ENCODE data around the gene YBEY.
A peak's percentile ranks its signal among the peaks of the same experiment; 100 is the strongest.

Gene YBEY

DNA sequence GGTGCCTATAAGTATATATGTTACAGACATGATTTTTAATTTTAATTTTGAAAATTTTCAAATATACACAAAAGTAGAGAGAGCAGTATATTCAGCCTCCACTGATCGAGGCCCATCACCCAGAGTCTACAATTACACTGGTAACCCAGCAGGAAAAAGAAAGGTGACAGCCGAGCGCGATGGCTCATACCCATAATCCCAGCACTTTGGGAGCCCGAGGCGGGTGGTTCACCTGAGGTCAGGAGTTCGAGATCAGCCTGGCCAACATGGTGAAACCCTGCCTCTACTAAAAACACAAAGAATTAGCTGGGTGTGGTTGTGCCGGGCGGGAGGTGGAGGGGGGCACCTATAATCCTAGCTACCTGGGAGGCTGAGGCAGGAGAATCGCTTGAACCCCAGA, 1.4 kb downstream of the YBEY start:
- H3F3A ChIP-seq (ENCODE audit: insufficient read depth), result peaks cover 16% of the 10 kb centered on the region; the same call in 1 of the 2 replicates
- peak overlapping the region; percentile 83 for H3K4me3 ChIP-seq (ENCODE audit: insufficient read depth, low read length, poor library complexity, severe bottlenecking)
- no peaks in the 10 kb centered on the region for H4K20me1 ChIP-seq (ENCODE audit: low read depth, low read length)
- H3K27ac ChIP-seq (ENCODE audit: low read depth, low read length), result peak overlapping the region; percentile 69; the same call in 1 of the 2 replicates
- H2AFZ ChIP-seq (ENCODE audit: low read depth, low read length, severe bottlenecking), result no peak overlapping the region
- H3K27me3 ChIP-seq (ENCODE audit: low read length), result no peaks in the 10 kb centered on the region
- H3K36me3 ChIP-seq (ENCODE audit: low read length), result peaks cover 9% of the 10 kb centered on the region; the same call in 1 of the 2 replicates
- peak overlapping the region; percentile 91 for H3K9ac ChIP-seq (ENCODE audit: low read length)
- no peaks in the 10 kb centered on the region for H3K9me3 ChIP-seq (ENCODE audit: insufficient read depth, low read length)
- H3K79me2 ChIP-seq (ENCODE audit: insufficient read depth, low read length), result peaks cover 60% of the 10 kb centered on the region
- H3K4me2 ChIP-seq (ENCODE audit: low read depth, low read length, poor library complexity, severe bottlenecking), result peak overlapping the region; percentile 86
- TF ChIP-seq, protein P1, sequence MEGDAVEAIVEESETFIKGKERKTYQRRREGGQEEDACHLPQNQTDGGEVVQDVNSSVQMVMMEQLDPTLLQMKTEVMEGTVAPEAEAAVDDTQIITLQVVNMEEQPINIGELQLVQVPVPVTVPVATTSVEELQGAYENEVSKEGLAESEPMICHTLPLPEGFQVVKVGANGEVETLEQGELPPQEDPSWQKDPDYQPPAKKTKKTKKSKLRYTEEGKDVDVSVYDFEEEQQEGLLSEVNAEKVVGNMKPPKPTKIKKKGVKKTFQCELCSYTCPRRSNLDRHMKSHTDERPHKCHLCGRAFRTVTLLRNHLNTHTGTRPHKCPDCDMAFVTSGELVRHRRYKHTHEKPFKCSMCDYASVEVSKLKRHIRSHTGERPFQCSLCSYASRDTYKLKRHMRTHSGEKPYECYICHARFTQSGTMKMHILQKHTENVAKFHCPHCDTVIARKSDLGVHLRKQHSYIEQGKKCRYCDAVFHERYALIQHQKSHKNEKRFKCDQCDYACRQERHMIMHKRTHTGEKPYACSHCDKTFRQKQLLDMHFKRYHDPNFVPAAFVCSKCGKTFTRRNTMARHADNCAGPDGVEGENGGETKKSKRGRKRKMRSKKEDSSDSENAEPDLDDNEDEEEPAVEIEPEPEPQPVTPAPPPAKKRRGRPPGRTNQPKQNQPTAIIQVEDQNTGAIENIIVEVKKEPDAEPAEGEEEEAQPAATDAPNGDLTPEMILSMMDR (IDR thresholded peaks at IDR 0.05; ENCODE audit: insufficient read depth, low read length, poor library complexity, severe bottlenecking), result no peak
- no peak for TF ChIP-seq EZH2phosphoT487 (conservative IDR thresholded peaks at IDR 0.05; ENCODE audit: low read length)
- H3K9me2 ChIP-seq (replicated peaks; ENCODE audit: insufficient read depth, low read length), result no peaks in the 10 kb centered on the region

- peaks cover 16% of the 10 kb centered on the region; the same call in 1 of the 2 replicates for H3F3A ChIP-seq (ENCODE audit: insufficient read depth)
- no peaks in the 10 kb centered on the region for H3K9me2 ChIP-seq (replicated peaks; ENCODE audit: insufficient read depth, low read length)
- no peaks in the 10 kb centered on the region for H3K9me3 ChIP-seq (ENCODE audit: insufficient read depth, low read length)
- no peak overlapping the region for H3K4me2 ChIP-seq (ENCODE audit: low read depth, low read length, poor library complexity, severe bottlenecking)
- H4K20me1 ChIP-seq (ENCODE audit: low read depth, low read length), result no peaks in the 10 kb centered on the region
- H3K4me3 ChIP-seq (ENCODE audit: insufficient read depth, low read length, poor library complexity, severe bottlenecking), result no peak overlapping the region
- H2AFZ ChIP-seq (ENCODE audit: low read depth, low read length, severe bottlenecking), result no peak overlapping the region
- no peak overlapping the region for H3K9ac ChIP-seq (ENCODE audit: low read length)
- no peak overlapping the region for H3K27ac ChIP-seq (ENCODE audit: low read depth, low read length)
- peaks cover 40% of the 10 kb centered on the region for H3K79me2 ChIP-seq (ENCODE audit: insufficient read depth, low read length)
- TF ChIP-seq, protein P1 (IDR thresholded peaks at IDR 0.05; ENCODE audit: insufficient read depth, low read length, poor library complexity, severe bottlenecking), result no peak
- TF ChIP-seq EZH2phosphoT487 (conservative IDR thresholded peaks at IDR 0.05; ENCODE audit: low read length), result no peak
- H3K36me3 ChIP-seq (ENCODE audit: low read length), result 0 out of 2 replicates have a peak, but pooled peaks cover 7% of the 10 kb centered on the region
- no peaks in the 10 kb centered on the region for H3K27me3 ChIP-seq (ENCODE audit: low read length)
Observed at GRCh38 chr21:46289655-46290179, 3.6 kb downstream of the YBEY start.

DNA sequence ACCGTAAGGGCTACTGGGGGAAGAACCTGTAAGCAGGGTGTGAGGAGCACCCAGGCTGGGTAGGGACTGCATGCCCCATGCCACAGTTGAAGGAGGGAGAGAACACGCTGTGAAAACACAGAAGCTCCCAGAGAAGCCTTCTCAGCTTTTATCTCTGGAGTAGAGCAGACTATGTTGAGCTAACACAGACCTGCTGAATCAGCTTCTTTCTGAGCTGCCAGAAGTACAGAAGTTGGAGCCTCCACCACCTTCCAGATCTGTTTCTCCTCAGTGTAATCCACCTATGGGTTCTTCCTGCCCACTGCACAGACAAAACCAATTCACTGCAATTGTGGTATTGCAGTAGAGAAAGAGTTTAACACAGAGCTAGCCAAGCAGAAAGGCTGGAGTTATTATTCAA, 5.4 kb downstream of the YBEY start:
- Histone ChIP-seq H2AFZ (ENCODE audit: low read depth, low read length, severe bottlenecking) (no peak overlapping the region), H3K9me2 (replicated peaks; ENCODE audit: insufficient read depth, low read length) (no peaks in the 10 kb centered on the region), H3K79me2 (ENCODE audit: insufficient read depth, low read length) (peaks cover 28% of the 10 kb centered on the region), H3K27me3 (ENCODE audit: low read length) (no peaks in the 10 kb centered on the region), H3K9me3 (ENCODE audit: insufficient read depth, low read length) (no peaks in the 10 kb centered on the region), H3F3A (ENCODE audit: insufficient read depth) (peaks cover 15% of the 10 kb centered on the region; the same call in 1 of the 2 replicates), H3K4me2 (ENCODE audit: low read depth, low read length, poor library complexity, severe bottlenecking) (no peak overlapping the region), H3K4me3 (ENCODE audit: insufficient read depth, low read length, poor library complexity, severe bottlenecking) (no peak overlapping the region), H3K9ac (ENCODE audit: low read length) (no peak overlapping the region), H4K20me1 (ENCODE audit: low read depth, low read length) (no peaks in the 10 kb centered on the region), H3K36me3 (ENCODE audit: low read length) (0 out of 2 replicates have a peak, but pooled peaks cover 7% of the 10 kb centered on the region), H3K27ac (ENCODE audit: low read depth, low read length) (no peak overlapping the region)
- TF ChIP-seq, protein P1 (IDR thresholded peaks at IDR 0.05; ENCODE audit: insufficient read depth, low read length, poor library complexity, severe bottlenecking), result no peak
- TF ChIP-seq EZH2phosphoT487 (conservative IDR thresholded peaks at IDR 0.05; ENCODE audit: low read length), result no peak
